ENCODE results near the gene MAP3K8.
"Not testable (repeated sequence)": the region's sequence is repeated elsewhere in the genome, so short reads cannot be mapped to it uniquely, and the experiment has no call there.

The MAP3K8 gene

DNA sequence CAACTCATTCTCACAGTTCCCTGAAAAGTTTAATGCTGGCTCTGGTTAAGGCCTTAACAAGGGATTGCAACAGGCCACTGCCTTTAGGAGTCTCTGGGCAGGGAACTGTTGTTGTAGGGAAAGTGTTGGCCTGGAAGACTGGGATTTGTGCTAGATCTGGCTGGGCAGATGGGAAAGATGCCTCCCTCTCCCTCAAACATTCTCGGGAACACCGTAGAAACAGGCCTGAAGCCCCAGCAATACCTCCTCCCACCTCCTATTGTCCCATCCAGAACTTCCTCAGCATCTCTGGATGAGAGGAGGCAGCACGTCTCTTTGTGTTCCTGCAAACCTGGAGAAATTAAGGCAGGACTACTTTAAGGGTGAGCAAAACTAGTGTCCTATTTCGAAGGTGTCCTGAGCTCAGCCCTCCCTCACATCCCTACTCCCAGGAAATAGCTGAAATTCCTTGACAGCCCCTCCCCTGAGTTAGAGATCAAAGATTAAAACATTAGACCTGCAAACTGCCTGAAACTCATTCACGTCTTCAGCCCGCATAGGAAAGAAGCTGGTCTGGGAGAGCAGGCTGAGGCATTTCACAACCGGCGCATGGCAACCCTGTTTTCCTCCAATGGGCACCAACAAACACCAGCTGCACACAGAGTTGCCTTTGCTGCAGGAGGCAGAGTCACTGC lies 10.9 kb upstream of the MAP3K8 start:
- DNase-seq (ENCODE audit: low read depth in 2 of 2) = no peak

DNA sequence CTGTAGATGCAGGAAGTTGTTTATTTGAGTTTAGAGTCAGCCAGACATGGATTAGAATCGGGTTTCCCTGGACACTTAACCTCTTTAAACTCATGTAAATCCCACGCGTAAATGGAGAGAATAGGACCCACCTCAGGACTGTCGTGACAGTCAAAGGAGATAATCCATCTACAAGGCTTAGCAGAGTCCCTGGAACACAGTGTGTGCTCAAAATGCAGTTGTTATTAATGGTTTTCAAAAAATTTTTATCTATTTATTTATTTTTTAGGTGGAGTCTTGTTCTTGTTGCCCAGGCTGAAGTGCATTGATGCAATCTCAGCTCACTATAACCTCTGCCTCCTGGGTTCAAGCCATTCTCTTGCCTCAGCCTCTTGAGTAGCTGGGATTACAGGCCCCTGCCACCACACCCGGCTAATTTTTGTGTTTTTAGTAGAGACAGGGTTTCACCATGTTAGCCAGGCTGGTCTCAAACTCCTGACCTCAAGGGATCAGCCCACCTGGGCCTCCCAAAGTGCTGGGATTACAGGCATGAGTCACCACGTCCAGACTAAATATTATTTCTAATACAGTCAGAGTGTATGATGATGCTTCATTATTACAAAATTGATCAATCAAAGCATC lies 10.2 kb upstream of the MAP3K8 start:
- not testable (repeated sequence) for DNase-seq (ENCODE audit: low read depth in 2 of 2)

DNA sequence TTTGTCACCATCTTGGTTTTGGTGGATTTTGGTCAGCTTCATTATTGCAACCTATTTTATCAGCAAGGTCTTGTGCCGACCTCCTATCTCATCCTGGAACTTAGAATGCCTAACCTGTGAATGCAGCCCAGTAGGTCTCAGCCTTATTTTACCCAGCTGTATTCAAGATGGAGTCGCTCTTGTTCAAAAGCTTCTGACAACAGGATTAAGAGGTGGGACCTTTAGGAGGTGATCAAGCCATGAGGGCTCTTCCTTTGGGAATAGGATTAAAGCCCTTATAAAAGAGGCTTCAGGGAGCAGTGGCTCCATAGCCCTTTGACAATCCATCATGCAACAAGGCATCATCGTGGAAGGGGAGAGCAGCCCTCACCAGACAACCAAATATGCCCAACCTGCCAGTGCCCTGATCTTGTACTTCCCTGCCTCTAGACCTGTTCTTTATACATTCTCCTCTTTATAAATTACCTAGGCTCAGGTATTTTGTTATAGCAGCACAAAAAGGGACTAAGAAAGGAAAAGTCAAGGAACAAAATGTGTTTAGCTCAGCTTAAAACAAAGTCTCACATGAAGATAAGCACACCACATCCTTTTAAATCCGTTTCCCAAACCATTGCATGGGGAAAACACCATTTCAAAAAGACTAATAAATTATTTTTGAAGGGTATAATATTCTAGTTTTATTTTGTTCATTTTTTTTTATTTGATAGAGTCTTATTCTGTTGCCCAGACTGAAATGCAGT lies 8.5 kb upstream of the MAP3K8 start:
- no peak for DNase-seq (ENCODE audit: low read depth in 2 of 2)

DNA sequence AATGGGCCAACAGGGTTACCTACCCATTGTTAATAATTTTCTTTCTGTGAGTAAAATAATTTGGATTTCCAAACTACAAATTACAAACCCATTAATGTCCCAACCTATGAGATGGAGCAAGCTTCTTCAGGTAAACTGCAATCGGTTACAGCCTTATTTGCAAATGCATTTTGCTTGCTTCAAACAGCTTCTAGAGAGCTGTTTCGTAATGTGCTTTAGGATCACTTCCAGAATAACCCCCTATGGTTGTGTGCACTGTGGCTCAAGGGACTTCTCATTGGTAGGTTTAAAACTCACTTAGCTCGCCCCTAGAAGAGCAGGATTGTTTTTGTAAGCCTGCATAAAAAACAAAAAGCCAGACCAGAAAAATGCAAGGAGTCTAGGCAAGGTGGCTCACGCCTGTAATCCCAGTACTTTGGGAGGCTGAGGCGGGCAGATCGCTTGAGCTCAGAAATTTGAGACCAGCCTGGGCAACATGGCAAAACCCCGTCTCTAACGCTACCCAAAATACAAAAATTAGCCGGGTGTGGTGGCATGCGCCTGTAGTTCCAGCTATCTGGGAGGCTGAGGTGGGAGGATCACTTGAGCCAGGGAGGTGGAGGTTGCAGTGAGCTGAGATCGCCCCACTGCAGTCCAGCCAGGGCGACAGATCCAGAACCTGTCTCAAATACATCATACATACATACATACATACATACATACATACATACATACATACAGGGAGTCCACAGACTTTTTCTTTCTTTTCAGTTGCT lies 3.3 kb upstream of the MAP3K8 start:
- DNase-seq (ENCODE audit: low read depth in 2 of 2) = no peak

DNA sequence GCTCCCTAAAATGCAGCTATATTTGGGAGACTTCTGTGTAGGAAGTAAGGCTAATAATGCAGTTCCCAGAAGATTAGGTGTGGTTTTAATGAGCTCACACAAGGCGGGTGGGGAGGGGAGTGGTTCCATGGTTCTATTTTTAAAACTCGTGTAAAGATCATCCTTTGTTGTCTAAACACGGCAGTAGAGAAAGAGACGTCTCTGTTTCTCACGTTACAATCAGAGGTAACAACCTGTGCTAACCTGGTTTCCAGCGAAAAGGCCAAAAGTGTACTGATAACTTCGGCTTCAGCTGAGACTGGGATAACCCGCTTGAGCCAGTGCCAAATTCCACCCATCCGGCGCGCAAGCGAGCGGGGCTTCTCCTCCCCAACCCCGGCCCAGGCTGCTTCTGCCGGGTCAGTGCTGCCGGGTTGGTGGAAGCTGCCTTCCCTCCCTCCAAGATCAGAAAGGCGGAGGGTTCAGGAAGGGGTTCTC lies 2.5 kb upstream of the MAP3K8 start:
- no peak for DNase-seq (ENCODE audit: low read depth in 2 of 2)

DNA sequence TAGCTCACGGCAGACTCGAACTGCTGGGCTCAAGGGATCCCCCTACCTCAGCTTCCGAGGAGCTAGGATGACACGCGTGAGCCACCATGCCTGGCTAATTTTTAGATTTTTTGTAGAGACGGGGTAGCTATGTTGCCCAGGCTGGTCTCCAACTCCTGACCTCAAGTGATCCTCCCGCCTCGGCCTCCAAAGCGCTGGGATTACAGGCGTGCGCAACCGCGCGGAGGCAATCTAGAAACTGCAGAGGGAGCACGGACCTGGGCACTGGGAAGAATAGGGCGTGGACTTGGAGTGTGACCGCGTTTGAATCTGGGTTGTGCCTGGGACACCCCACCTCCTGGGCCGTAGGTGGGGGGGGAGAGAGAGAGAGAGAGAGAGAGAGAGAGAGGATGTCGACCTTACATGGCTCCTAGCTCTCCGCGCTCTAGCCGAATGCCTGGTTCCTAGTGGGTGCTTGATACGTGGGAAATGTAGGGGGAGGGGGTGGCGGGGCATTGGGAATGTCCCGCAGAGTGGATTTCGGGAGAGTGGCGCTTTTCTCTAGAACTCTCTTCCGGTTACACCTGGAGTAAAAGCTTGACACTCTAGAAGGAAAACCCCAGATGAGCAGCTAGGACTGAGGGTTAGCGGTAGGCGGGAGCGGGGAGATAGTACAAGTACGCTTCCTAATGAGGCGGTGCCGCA lies 1.2 kb upstream of the MAP3K8 start:
- no peak for DNase-seq (ENCODE audit: low read depth in 2 of 2)

DNA sequence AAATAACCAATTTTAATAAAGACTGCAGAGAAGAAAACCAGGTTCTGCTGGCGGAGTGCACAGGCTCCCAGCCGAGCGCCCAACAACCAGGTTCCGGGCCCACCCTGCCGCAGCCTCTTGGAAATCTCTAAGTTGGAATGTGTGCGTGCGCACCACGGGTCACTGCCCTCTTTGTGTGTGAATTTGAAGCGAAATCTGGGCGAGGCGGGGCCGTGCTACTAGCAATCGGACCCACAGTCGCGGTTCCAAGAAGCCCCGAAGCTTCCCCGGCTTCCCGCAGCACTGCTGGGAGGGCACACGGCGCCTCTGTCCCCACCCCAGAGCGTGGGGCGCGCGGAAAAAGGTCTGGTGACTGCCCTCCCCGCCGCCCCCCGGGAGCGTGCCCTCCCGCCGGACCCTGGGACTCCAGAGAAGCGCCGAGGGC lies 666 bp upstream of the MAP3K8 start:
- no peak for DNase-seq (ENCODE audit: low read depth in 2 of 2)

DNA sequence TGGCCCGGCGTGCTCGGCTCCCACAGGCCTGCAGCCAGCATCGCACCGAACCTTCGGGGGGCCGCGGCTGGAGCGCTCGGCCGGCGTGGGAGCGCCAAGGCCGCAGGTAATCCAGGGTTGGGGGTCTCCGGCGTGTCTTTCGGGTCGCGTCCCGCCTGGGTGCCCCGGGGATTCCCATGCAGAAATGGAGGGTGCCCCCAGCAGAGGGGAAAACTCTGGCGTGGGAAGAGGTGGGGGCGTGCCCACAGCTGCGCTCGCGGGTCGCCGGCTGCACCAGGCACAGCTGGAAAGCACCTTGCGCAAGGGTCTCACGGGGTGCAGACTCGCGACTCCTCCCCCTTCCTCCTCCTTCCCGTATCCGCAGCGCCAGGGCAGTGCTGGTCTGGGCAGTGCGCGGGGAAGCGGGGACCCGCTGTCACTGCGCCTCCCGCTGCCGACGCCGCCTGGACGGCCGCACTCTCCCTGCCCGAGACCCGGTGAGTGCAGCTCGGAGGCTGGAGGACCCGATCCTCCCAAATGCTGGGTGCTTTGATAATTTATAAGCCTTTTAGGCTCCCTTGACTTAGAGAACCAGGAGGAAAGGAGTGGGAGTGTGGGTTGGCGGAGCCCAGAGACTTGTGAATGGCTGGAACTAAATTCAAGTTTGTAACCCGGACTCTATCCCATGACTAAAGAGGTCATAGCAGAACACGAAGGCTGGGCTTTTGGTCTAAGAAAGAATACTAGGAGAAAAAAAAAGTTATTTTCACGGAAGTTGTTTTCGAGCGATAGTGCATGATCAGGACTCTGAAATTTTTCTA lies 489 bp downstream of the MAP3K8 start:
- peak in 1 of 2 experiments; percentile 54 for DNase-seq (ENCODE audit: low read depth in 2 of 2)

DNA sequence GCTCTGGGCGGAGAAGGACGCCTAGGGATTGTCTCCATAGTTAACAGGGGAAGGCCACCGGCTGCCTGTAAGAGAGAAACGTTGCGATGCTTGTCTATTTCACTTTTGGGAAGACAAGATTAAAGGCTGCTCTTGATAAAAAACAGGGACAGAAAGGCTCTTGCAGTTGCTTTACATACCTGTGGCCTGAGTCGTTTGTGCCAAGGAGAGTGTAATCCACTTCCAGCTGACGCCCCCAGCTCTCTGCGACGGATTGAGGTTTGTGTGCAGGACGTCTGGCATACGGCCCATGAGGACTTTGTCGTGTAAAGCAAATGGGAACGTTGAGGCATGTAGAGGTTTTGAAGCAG lies 1.1 kb downstream of the MAP3K8 start:
- no peak for DNase-seq (ENCODE audit: low read depth in 2 of 2)

DNA sequence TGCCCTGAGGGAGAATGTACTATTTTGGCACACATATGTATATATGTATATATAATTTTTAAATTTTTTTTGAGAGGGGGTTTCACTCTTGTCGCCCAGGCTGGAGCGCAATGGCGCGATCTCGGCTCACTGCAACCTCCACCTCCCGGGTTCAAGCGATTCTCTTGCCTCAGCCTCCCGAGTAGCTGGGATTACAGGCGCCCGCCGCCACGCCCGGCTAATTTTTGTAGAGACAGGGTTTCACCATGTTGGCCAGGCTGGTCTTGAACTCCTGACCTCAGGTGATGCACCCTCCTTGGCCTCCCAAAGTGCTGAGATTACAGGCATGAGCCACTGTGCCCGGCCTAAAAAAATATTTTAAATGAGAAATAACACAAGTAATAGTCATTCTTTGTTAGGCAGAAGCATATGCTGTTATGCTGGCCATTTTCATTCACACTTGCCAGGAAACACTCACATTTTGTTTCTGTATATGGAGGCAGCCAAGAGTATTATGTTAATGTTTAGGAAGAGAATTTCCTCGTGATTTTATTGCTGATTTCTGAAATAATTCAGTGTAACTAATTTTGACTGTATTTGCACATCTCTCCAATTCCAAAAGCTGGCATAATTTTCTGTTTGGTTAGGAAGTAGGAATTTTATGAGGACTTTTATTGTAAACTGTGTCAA lies 1.6 kb downstream of the MAP3K8 start:
- not testable (repeated sequence) for DNase-seq (ENCODE audit: low read depth in 2 of 2)

DNA sequence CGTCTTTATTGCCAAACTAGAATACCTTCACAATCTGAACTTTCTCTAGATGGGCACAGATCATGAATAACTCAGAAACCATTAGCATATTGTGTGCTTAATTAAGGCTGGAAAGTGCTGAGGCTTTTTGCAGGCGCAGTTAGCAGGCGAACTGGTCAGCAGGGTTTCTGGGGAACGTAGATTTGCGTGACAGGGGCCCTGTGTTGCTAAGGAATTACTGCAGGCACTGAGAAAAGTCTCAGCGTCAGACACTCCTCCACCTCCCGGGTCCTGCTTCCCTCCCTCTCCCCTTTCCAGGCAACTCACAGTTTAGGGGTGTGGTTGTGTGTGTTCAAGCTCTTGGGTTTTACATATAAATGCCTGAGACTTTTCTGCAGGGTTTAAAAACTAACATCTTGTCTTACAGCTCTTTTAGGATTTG lies 2.2 kb downstream of the MAP3K8 start:
- no peak for DNase-seq (ENCODE audit: low read depth in 2 of 2)

DNA sequence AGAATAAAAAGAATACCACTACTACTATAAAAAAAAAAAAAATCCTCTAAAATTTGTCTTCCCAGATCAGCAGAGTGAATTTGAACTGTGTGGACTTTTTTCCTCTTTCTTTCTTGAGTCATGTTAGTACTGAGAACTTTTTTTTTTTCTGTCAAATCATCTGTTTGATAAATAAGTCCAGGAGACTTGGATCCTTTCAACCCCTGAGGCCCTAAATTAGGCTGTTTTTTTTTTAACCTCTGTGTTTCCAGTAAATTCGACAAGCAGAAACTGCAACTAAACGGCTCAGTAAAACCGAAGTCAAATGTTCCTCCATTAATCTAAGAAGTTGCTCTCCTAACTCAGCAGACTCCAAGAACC lies 2.7 kb downstream of the MAP3K8 start:
- DNase-seq (ENCODE audit: low read depth in 2 of 2) = no peak

DNA sequence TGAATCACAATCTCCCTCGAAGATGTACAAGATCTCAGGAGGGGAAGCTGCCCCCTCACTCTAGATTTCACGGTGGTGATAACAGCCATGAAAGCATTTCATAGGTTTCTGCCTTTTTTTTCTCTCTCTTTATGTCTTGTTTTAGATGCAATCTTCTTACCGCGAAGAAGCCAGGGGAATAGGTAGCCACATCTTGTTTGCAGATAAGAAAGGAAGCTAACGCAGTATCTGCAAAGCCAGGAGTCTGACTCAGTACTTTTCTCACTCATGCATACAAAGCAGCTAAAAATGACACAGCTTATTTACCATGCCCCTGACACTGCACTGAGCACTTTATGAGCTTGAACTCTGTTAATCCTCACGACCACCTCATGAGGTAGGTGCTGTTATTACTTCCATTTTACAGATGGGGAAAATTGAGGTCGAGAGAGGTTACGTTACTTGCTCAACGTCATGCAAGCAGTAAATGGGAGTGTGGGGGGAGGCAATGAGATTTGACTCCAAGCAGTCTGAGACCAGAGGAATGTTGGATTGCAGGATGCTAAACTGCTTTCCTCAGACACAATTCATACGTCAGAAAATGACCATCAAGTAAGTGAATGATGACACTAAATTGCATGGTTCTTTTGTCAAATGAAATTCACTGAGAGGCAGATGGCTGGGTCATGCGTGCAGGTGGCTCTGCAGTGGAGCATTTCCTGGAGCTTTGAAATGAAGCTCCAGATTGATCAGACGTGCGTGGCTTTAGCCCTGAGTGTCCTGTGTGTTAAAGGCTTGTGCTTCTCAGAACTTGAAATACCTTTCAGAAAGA lies 3.3 kb downstream of the MAP3K8 start:
- DNase-seq (ENCODE audit: low read depth in 2 of 2) = no peak

DNA sequence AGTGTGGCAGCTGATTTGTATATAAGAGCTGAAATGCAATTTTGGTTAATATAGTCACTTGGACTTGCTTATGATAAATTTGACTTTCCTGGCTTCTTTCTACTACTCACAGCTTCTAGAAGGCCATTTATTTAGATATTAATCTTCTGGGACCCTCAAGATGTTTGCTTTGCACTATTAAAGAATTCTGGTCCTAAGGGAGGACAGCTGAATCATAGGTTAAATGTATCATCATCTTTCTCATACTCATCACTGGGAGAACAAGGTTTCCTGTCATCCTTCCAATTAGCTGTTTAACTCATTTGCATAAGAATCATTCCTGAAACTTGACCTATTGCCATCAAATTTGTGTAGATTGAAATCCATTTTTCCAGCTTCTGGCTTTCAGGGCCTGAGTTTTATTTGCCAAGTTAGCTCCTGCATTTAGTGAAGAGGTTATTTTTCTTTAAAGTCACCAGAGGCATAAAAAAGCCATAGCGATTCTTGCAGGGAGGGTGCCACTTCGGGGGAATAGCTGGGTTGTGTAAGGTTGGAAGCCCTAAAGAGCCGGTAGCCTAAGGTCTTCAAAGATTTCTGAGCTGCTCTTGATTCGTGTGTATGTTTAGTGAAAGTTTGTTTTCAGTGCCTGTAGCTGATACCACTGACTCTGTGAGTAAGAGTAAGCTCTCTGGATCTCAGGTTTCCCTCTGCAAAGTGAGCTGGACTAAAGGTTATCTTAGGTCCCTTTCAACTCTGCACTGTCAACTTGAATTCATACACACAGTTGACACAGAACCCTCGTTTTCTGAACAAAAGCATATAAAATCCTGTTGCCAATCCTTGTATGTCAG lies 4.3 kb downstream of the MAP3K8 start:
- no peak for DNase-seq (ENCODE audit: low read depth in 2 of 2)

DNA sequence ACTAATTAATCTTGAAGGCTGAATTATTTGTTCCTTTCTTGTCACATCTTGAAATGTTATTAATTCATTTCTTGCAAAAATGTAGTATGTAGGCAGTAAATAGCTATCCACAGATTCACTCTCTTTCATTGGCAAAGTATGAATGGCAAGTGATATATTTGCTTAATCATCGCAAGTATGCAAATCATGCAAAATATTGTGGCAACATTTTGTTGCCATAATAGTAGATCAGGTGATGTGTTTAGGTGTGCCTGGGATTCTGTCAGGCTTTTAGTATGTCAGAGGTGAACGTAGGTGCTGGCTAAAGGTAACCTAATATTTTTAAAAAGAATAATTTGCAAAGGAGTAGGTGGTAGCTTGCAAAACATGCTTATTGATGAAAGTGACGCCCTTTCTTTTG lies 5.9 kb downstream of the MAP3K8 start:
- DNase-seq (ENCODE audit: low read depth in 2 of 2) = no peak

DNA sequence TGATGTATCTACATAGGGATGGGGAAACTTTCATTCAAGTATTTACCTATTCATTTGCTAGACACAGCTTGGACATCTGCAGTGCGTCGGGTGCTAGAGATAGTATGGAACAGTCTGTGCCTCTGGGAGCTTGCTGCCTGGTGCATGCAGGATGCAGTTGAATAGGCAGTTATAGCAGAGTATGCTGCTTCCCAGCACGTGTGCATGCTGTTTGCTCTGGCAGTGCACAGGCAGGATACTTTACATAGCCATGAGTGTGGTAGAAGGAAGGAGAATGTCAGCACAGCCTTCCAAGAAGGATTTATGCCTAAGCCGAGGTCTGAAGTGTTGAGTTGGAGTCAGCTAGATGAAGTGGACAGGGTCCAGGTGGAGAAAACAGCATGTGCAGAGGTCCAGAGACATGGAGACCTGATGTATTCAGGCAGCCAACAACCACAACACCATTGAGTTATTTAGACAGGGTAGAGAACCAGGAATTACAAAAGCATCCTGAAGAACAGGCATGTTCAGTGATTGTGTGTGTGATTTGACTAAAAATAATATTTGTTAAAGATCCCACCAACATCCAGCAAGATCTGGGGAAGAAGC lies 8.1 kb downstream of the MAP3K8 start:
- DNase-seq (ENCODE audit: low read depth in 2 of 2) = no peak

DNA sequence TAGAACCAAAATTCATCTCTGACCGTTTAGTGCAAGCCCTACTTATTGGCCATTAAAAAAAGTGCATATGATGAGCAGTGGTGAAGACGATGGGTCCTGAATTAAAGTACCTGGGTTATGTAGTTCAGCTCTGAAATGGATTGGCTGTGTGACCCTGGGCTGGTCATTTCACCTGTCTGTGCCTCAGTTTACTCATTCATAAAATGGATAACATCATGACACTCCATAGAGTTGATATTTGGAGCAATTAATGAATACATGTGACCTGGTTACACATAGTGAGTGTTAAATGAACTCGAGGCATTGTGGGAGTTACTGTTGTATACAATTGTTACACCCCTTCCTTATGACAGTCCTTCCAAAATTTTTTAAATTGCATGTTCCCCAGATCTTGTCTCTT lies 9.1 kb downstream of the MAP3K8 start:
- DNase-seq (ENCODE audit: low read depth in 2 of 2) = no peak

DNA sequence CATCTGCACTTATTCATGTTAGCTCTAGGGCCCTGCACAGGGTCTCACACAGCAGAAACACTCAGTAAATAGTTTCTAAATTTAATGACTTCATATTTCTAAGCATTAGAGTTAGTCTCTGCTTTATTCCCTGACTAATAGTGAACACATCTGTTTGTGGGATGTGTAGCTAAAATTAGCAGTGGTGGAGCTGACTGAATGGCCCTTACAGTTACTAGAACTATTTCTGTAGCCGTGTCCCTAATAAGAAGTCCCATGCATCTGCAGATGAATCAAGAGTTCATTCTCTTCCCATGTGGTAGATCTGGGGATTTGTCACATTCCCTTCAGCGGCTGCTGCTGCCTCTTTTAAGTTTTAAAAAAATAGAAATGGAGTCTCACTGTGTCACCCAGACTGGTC lies 11.7 kb downstream of the MAP3K8 start:
- no peak for DNase-seq (ENCODE audit: low read depth in 2 of 2)
